K562 (cell line): ENCODE data around the gene HSD17B1. TPM values are rescaled to one million over a fixed set of nuclear protein-coding genes. Genes with fewer than 3 reads are reported as not detected.

Experiments
- ARID2 ChIP-seq: fragments of 450-650 bp; IDR thresholded peaks from 2 replicates; pipeline ENCODE4 v1.6.1; 2017; ENCODE audit warnings: antibody characterized with exemption, mild to moderate bottlenecking
- BCLAF1 ChIP-seq, 2 experiments: fragments of 450-650 bp in 1 of 2; IDR thresholded peaks; 2 replicates each; pipeline ENCODE4 v1.6.1; 2011 to 2017; ENCODE audit warnings: low read depth in 2 of 2, antibody characterized with exemption in 1 of 2, borderline replicate concordance in 1 of 2, low read length in 1 of 2, mild to moderate bottlenecking in 1 of 2, mixed read lengths in 1 of 2; ENCODE audit not compliant: control insufficient read depth in 1 of 2
- BRF2 ChIP-seq: IDR thresholded peaks from 3 replicates; pipeline ENCODE4 v1.6.1; 2011; ENCODE audit warnings: borderline replicate concordance, mild to moderate bottlenecking; ENCODE audit not compliant: insufficient read length, insufficient read depth
- CREB1 ChIP-seq, 2 experiments: sonication (generic) in 1 of 2; formaldehyde crosslinking in 1 of 2; IDR thresholded peaks; 2 replicates each; pipeline versions ENCODE4 v1.6.1 to v1.8.0; 2012 to 2022; ENCODE audit warnings: inconsistent platforms in 1 of 2, mild to moderate bottlenecking in 1 of 2, missing genetic modification reagents in 1 of 2, moderate library complexity in 1 of 2
- GABPB1 ChIP-seq: sonication (generic); formaldehyde crosslinking; IDR thresholded peaks from 2 replicates; pipeline ENCODE4 v1.8.0; 2022; ENCODE audit warnings: mild to moderate bottlenecking, missing genetic modification reagents
- GTF2E2 ChIP-seq: fragments of 200-800 bp; sonication (Bioruptor generic); IDR thresholded peaks from 2 replicates; pipeline ENCODE4 v1.6.1; 2016; ENCODE audit warnings: missing genetic modification characterization, missing compliant biosample characterization
- MEIS2 ChIP-seq: fragments of 450-650 bp; IDR thresholded peaks from 2 replicates; pipeline ENCODE4 v1.6.1; 2014; ENCODE audit warnings: mild to moderate bottlenecking; ENCODE audit not compliant: partially characterized antibody
- NFATC3 ChIP-seq: fragments of 450-650 bp; IDR thresholded peaks from 2 replicates; pipeline ENCODE4 v1.6.1; 2017; ENCODE audit warnings: mild to moderate bottlenecking
- NFE2 ChIP-seq: IDR thresholded peaks from 2 replicates; pipeline ENCODE4 v1.6.1; 2014; ENCODE audit warnings: antibody characterized with exemption, low read depth
- THAP7 ChIP-seq: fragments of 250-450 bp; sonication (Bioruptor Pico); IDR thresholded peaks from 2 replicates; pipeline ENCODE4 v1.5.0; 2021
- TSC22D4 ChIP-seq: fragments of 450-650 bp; IDR thresholded peaks from 2 replicates; pipeline ENCODE4 v1.6.1; 2016; ENCODE audit warnings: missing genetic modification characterization, missing biosample characterization, control low read depth
- ZBTB12 ChIP-seq: fragments of 250-450 bp; sonication (Bioruptor Pico); IDR thresholded peaks from 2 replicates; pipeline ENCODE4 v1.4.0; 2020
- ZMIZ1 ChIP-seq, 2 experiments: fragments of 150-350 bp in 1 of 2; IDR thresholded peaks; 2 replicates each; pipeline ENCODE4 v1.6.1; 2012 to 2016; ENCODE audit warnings: low read depth in 2 of 2, low read length in 2 of 2, mild to moderate bottlenecking in 1 of 2, moderate library complexity in 1 of 2
- ZNF511 ChIP-seq: sonication (generic); formaldehyde crosslinking; IDR thresholded peaks from 2 replicates; pipeline ENCODE4 v1.8.0; 2022; ENCODE audit warnings: mild to moderate bottlenecking, missing genetic modification reagents
- ZSCAN29 ChIP-seq: fragments of 450-650 bp; IDR thresholded peaks from 2 replicates; pipeline ENCODE4 v1.6.1; 2017
- polyA plus RNA-seq, 8 experiments: library from polyadenylated mRNA; depleted of rRNA in 4 of 8; stranded (reverse) in 5 of 8; unstranded in 3 of 8; fragments of >200 nt; fragmentation: Nextera tagmentation in 2 of 8; fragmentation: Illumina TruSeq in 1 of 8; extraction: Ambion mirVana in 2 of 8; extraction: Trizol in 1 of 8; gene quantifications; 2 replicates each; pipeline versions ENCODE4 v1.2.1 to v1.2.3, GENCODE V29; 2011 to 2014; ENCODE audit warnings: inconsistent platforms in 1 of 8, missing spikeins in 1 of 8
- total RNA-seq, 7 experiments: library from RNA; depleted of rRNA in 6 of 7; stranded (reverse); fragments of >200 nt in 6 of 7; fragmentation: Illumina TruSeq in 2 of 7; extraction: Trizol in 2 of 7; gene quantifications; 2 replicates each; pipeline versions ENCODE4 v1.2.1 to v1.2.3, GENCODE V29; 2011 to 2021; ENCODE audit warnings: low replicate concordance in 1 of 7

Gene HSD17B1
- total and polyA plus RNA-seq, 9 of the 15 experiments (the other 6 are each of a cell fraction or from before 2014, with no cell fraction given): 0.55 to 21.1 (median 3.6) TPM

- no peak for TF ChIP-seq BRF2
- TF ChIP-seq THAP7 (CRISPR knock-in tag): 0 out of 2 replicates have a peak, but pooled peaks have one; percentile 37
- peak; percentile 86 for TF ChIP-seq GABPB1 (CRISPR knock-in tag)
- TF ChIP-seq BCLAF1 (IDR thresholded peaks at IDR 0.05; ENCODE audit: borderline replicate concordance in 1 of 2, control insufficient read depth in 1 of 2, low read depth in 2 of 2, low read length in 1 of 2): no peak
- TF ChIP-seq NFATC3: no peak
- no peak for TF ChIP-seq ZNF511
- peak; percentile 90 for TF ChIP-seq MEIS2
- TF ChIP-seq NFE2: no peak
- no peak for TF ChIP-seq CREB1 (IDR thresholded peaks at IDR 0.05)
- TF ChIP-seq CREB1 (CRISPR knock-in tag; IDR thresholded peaks at IDR 0.05): no peak
- no peak for TF ChIP-seq ZMIZ1 (IDR thresholded peaks at IDR 0.05; ENCODE audit: low read depth in 2 of 2, low read length in 2 of 2)
- no peak for TF ChIP-seq ZBTB12 (CRISPR knock-in tag)
- no peak for TF ChIP-seq GTF2E2 (tag)
- TF ChIP-seq TSC22D4 (tag): no peak
- no peak for TF ChIP-seq ARID2
- TF ChIP-seq ZSCAN29: no peak
Measured at GRCh38 chr17:42566883-42567573, 14.3 kb downstream of the HSD17B1 start, which contains the start of gene MLX (continued).
